Measurements from ENCODE around the gene ATG16L2. TPM values are rescaled to one million over a fixed set of nuclear protein-coding genes. Genes with fewer than 3 reads are reported as not detected.
A peak's percentile ranks its signal among the peaks of the same experiment; 100 is the strongest.

ATG16L2 gene
- total RNA-seq, 1 donor from 2014 or later, result 32.2 TPM

- Histone ChIP-seq H3K4me3 (no peak overlapping the region), H3K36me3 (peaks cover 0 to 12% of the 10 kb centered on the region in 2 donors), H3K27me3 (no peaks in the 10 kb centered on the region), H3K27ac (peak overlapping the region; percentile 61), H3K9me3 (no peaks in the 10 kb centered on the region), H3K4me1 (peaks cover 15% of the 10 kb centered on the region)
- DNase-seq (ENCODE audit: extremely low spot score in 2 of 2), result no peak
- intact Hi-C loops (cut with DNase I), result no loop called here
- TF ChIP-seq POLR2AphosphoS5 (IDR thresholded peaks at IDR 0.05; ENCODE audit: insufficient read depth in 1 of 2, low read depth in 1 of 2) (no peak), POLR2A (IDR thresholded peaks at IDR 0.05) (no peak)
- TF ChIP-seq, protein P1, sequence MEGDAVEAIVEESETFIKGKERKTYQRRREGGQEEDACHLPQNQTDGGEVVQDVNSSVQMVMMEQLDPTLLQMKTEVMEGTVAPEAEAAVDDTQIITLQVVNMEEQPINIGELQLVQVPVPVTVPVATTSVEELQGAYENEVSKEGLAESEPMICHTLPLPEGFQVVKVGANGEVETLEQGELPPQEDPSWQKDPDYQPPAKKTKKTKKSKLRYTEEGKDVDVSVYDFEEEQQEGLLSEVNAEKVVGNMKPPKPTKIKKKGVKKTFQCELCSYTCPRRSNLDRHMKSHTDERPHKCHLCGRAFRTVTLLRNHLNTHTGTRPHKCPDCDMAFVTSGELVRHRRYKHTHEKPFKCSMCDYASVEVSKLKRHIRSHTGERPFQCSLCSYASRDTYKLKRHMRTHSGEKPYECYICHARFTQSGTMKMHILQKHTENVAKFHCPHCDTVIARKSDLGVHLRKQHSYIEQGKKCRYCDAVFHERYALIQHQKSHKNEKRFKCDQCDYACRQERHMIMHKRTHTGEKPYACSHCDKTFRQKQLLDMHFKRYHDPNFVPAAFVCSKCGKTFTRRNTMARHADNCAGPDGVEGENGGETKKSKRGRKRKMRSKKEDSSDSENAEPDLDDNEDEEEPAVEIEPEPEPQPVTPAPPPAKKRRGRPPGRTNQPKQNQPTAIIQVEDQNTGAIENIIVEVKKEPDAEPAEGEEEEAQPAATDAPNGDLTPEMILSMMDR (IDR thresholded peaks at IDR 0.05), result no peak
These were observed 9.0 kb downstream of the ATG16L2 start for GRCh38 chr11:72823105-72823804.

- Histone ChIP-seq H3K27ac (no peak overlapping the region), H3K4me3 (no peak overlapping the region), H3K9me3 (no peaks in the 10 kb centered on the region), H3K36me3 (peaks cover 0 to 5% of the 10 kb centered on the region in 2 donors), H3K27me3 (no peaks in the 10 kb centered on the region), H3K4me1 (peaks cover 15% of the 10 kb centered on the region)
- intact Hi-C loops (cut with DNase I), result no loop called here
- TF ChIP-seq POLR2AphosphoS5 (IDR thresholded peaks at IDR 0.05; ENCODE audit: insufficient read depth in 1 of 2, low read depth in 1 of 2), result no peak
- no peak for DNase-seq (ENCODE audit: extremely low spot score in 2 of 2)
These were observed 9.8 kb downstream of the ATG16L2 start for GRCh38 chr11:72824020-72824419.

DNA sequence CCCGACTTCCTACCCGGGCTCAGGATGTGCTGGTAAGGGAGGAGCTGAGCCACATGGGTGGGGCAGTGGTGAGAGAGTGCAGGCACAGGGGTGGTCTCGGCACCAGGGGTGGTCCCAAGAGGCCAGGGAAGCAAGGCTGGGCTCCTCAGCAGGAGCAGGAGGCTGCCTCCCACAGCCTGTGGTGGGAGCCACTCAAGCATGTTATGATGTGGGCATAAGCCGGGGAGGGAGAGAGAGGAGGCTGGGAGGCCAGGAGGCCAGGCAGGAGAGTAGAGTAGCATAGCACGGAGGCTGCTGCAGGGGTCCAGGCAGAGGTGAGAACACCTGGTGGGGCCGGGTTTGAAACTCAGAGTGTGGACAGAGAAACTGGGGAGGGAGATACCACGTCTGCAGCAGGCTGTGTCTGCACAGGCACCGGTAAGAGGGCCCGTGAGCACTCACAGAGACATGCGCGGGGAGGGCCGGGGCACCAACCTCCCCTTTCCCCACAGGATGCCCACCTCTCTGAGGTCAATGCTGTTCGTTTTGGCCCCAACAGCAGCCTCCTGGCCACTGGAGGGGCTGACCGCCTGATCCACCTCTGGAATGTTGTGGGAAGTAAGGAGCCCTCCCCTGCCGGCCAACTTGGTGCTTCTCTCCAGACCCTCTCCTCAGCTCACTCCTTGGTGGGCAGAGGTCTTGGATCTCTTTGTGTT is 10.7 kb downstream of the ATG16L2 start:
- Histone ChIP-seq H3K9me3 (no peaks in the 10 kb centered on the region), H3K4me1 (peaks cover 15% of the 10 kb centered on the region), H3K36me3 (peaks cover 0 to 3% of the 10 kb centered on the region in 2 donors), H3K27ac (no peak overlapping the region), H3K4me3 (no peak overlapping the region), H3K27me3 (no peaks in the 10 kb centered on the region)
- no peak for DNase-seq (ENCODE audit: extremely low spot score in 2 of 2)
- intact Hi-C loops (cut with DNase I), result loop anchor here (5.0 kb wide), 1 partner anchor 352 kb away; no protein-coding TSS in a partner anchor
- TF ChIP-seq POLR2A (IDR thresholded peaks at IDR 0.05) (no peak), POLR2AphosphoS5 (IDR thresholded peaks at IDR 0.05; ENCODE audit: insufficient read depth in 1 of 2, low read depth in 1 of 2) (no peak)
- TF ChIP-seq, protein P1 (IDR thresholded peaks at IDR 0.05), result no peak

DNA sequence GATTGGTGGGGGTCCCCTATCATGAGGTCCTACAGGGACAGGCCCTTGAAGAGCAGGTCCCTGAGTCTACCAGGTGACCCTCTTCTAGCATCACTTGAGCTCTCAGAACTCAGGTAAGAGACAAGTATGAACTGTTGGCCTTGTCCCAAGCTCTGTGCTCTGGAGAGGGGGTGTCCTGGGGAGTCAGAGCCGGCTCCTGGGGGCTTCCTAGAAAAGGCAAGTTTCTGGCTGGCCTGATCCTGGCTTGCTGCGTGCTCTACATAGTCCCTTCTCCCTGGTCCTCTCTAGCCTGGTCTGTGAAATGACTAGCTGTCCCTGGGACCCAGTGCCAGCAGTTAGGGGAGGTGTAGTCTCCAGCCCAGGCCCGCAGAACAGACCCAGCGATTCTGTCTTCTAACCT is 11.4 kb downstream of the ATG16L2 start:
- no peaks in the 10 kb centered on the region for H3K27me3 ChIP-seq
- H3K27ac ChIP-seq, result no peak overlapping the region
- H3K4me3 ChIP-seq, result no peak overlapping the region
- TF ChIP-seq POLR2A (IDR thresholded peaks at IDR 0.05), result no peak
- TF ChIP-seq, protein P1 (IDR thresholded peaks at IDR 0.05), result no peak
- TF ChIP-seq POLR2AphosphoS5 (IDR thresholded peaks at IDR 0.05; ENCODE audit: insufficient read depth in 1 of 2, low read depth in 1 of 2), result no peak
- intact Hi-C loops (cut with DNase I), result loop anchor here (5.0 kb wide), 1 partner anchor 352 kb away; no protein-coding TSS in a partner anchor
- H3K36me3 ChIP-seq, result peaks cover 0 to 11% of the 10 kb centered on the region in 2 donors
- H3K4me1 ChIP-seq, result peaks cover 12% of the 10 kb centered on the region
- no peaks in the 10 kb centered on the region for H3K9me3 ChIP-seq
- DNase-seq (ENCODE audit: extremely low spot score in 2 of 2), result no peak

- intact Hi-C loops (cut with DNase I), result loop anchor here (5.0 kb wide), 1 partner anchor 351 kb away; no protein-coding TSS in a partner anchor
- no peaks in the 10 kb centered on the region for H3K9me3 ChIP-seq
- H3K4me3 ChIP-seq, result no peak overlapping the region
- H3K4me1 ChIP-seq, result peaks cover 10% of the 10 kb centered on the region
- DNase-seq (ENCODE audit: extremely low spot score in 2 of 2), result no peak
- peaks cover 0 to 11% of the 10 kb centered on the region in 2 donors for H3K36me3 ChIP-seq
- H3K27me3 ChIP-seq, result no peaks in the 10 kb centered on the region
- H3K27ac ChIP-seq, result no peak overlapping the region
- no peak for TF ChIP-seq POLR2A (IDR thresholded peaks at IDR 0.05)
- TF ChIP-seq, protein P1 (IDR thresholded peaks at IDR 0.05), result no peak
- TF ChIP-seq POLR2AphosphoS5 (IDR thresholded peaks at IDR 0.05; ENCODE audit: insufficient read depth in 1 of 2, low read depth in 1 of 2), result no peak
These were observed 12.2 kb downstream of the ATG16L2 start for GRCh38 chr11:72826191-72826941.

Measured in vagina (tissue), 2 donors.